GM12864 (cell line): ENCODE results near the gene FYTTD1.
"Not testable (repeated sequence)": the region's sequence is repeated elsewhere in the genome, so short reads cannot be mapped to it uniquely, and the experiment has no call there.

Source experiments
- DNase-seq: peaks from one replicate; pipeline ENCODE4 v3.0.0-alpha.2; 2011; ENCODE audit warnings: low read depth
- H3K4me3 ChIP-seq: 2 replicates; pipeline ENCODE4 v1.5.1; 2011; ENCODE audit warnings: mild to moderate bottlenecking, low read depth, low read length, control low read depth
- CTCF ChIP-seq: IDR thresholded peaks from 2 replicates; pipeline ENCODE4 v1.5.1; 2011; ENCODE audit warnings: low read depth, mild to moderate bottlenecking, moderate library complexity, low read length, control low read depth, inconsistent platforms; ENCODE audit errors: missing control alignments

The FYTTD1 gene

GRCh38 chr3:197713477-197713822, 36.2 kb upstream of the FYTTD1 start:
- peak overlapping the region; percentile 42 for H3K4me3 ChIP-seq
- TF ChIP-seq CTCF: no peak
- DNase-seq: no peak

GRCh38 chr3:197714251-197714650, 35.4 kb upstream of the FYTTD1 start:
- H3K4me3 ChIP-seq: no peak overlapping the region; the same call in 1 of the 2 replicates
- no peak for DNase-seq
- no peak for TF ChIP-seq CTCF

- H3K4me3 ChIP-seq: no peak overlapping the region
- no peak for DNase-seq
- TF ChIP-seq CTCF: no peak
Measured at GRCh38 chr3:197718891-197719290, 30.8 kb upstream of the FYTTD1 start.

- H3K4me3 ChIP-seq: no peak overlapping the region
- no peak for TF ChIP-seq CTCF
- DNase-seq: no peak
Measured at GRCh38 chr3:197720694-197721093, 29.0 kb upstream of the FYTTD1 start.

- TF ChIP-seq CTCF: no peak
- H3K4me3 ChIP-seq: no peak overlapping the region
- DNase-seq: no peak
Measured at GRCh38 chr3:197722734-197723133, 26.9 kb upstream of the FYTTD1 start.

- H3K4me3 ChIP-seq, DNase-seq: not testable (repeated sequence)
Measured at GRCh38 chr3:197727878-197728277, 21.8 kb upstream of the FYTTD1 start.

GRCh38 chr3:197728487-197728886, 21.2 kb upstream of the FYTTD1 start:
- no peak for DNase-seq
- no peak overlapping the region for H3K4me3 ChIP-seq
- TF ChIP-seq CTCF: no peak

GRCh38 chr3:197730200-197730599, 19.5 kb upstream of the FYTTD1 start:
- no peak overlapping the region for H3K4me3 ChIP-seq
- DNase-seq: no peak
- TF ChIP-seq CTCF: no peak

- H3K4me3 ChIP-seq, DNase-seq: not testable (repeated sequence)
Measured at GRCh38 chr3:197730770-197731169, 18.9 kb upstream of the FYTTD1 start.

- not testable (repeated sequence) for H3K4me3 ChIP-seq, DNase-seq
Measured at GRCh38 chr3:197731483-197731882, 18.2 kb upstream of the FYTTD1 start.
